ENCODE data around the gene PTPRO.

Gene PTPRO

GRCh38 chr12:15530361-15530760, 208.1 kb downstream of the PTPRO start:
- no peak overlapping the region for H3K27ac ChIP-seq (ENCODE audit: low read depth, low read length)
- H3K36me3 ChIP-seq (ENCODE audit: control insufficient read depth in 1 of 2, insufficient read depth in 2 of 2, low read length in 2 of 2) = no peaks in the 10 kb centered on the region
- H3K9ac ChIP-seq (ENCODE audit: low read depth in 1 of 2, low read length in 2 of 2) = no peak overlapping the region
- H3K4me1 ChIP-seq (ENCODE audit: control insufficient read depth in 1 of 2, insufficient read depth in 2 of 2, low read length in 2 of 2) = peaks cover 7 to 21% of the 10 kb centered on the region in 2 donors
- H3K9me3 ChIP-seq (ENCODE audit: control insufficient read depth in 1 of 2, low read length in 2 of 2) = peaks cover 0 to 3% of the 10 kb centered on the region in 2 donors
- no peak overlapping the region for H3K4me3 ChIP-seq (ENCODE audit: low read depth in 1 of 2, low read length in 2 of 2)
- peaks cover 0 to 5% of the 10 kb centered on the region in 2 donors for H3K27me3 ChIP-seq (ENCODE audit: control insufficient read depth in 1 of 2, insufficient read depth in 2 of 2, low read length in 2 of 2)

GRCh38 chr12:15532364-15532977, 210.2 kb downstream of the PTPRO start:
- Histone ChIP-seq H3K4me3 (ENCODE audit: low read depth in 1 of 2, low read length in 2 of 2) (no peak overlapping the region), H3K27me3 (ENCODE audit: control insufficient read depth in 1 of 2, insufficient read depth in 2 of 2, low read length in 2 of 2) (no peaks in the 10 kb centered on the region), H3K4me1 (ENCODE audit: control insufficient read depth in 1 of 2, insufficient read depth in 2 of 2, low read length in 2 of 2) (peaks cover 7 to 21% of the 10 kb centered on the region in 2 donors), H3K9me3 (ENCODE audit: control insufficient read depth in 1 of 2, low read length in 2 of 2) (peaks cover 0 to 3% of the 10 kb centered on the region in 2 donors), H3K9ac (ENCODE audit: low read depth in 1 of 2, low read length in 2 of 2) (no peak overlapping the region), H3K27ac (ENCODE audit: low read depth, low read length) (no peak overlapping the region), H3K36me3 (ENCODE audit: control insufficient read depth in 1 of 2, insufficient read depth in 2 of 2, low read length in 2 of 2) (no peaks in the 10 kb centered on the region)

- peaks cover 7 to 21% of the 10 kb centered on the region in 2 donors for H3K4me1 ChIP-seq (ENCODE audit: control insufficient read depth in 1 of 2, insufficient read depth in 2 of 2, low read length in 2 of 2)
- H3K9me3 ChIP-seq (ENCODE audit: control insufficient read depth in 1 of 2, low read length in 2 of 2) = no peaks in the 10 kb centered on the region
- H3K9ac ChIP-seq (ENCODE audit: low read depth in 1 of 2, low read length in 2 of 2) = no peak overlapping the region
- no peaks in the 10 kb centered on the region for H3K36me3 ChIP-seq (ENCODE audit: control insufficient read depth in 1 of 2, insufficient read depth in 2 of 2, low read length in 2 of 2)
- H3K27ac ChIP-seq (ENCODE audit: low read depth, low read length) = no peak overlapping the region
- peak overlapping the region in 1 of 2 donors; percentile 20 for H3K4me3 ChIP-seq (ENCODE audit: low read depth in 1 of 2, low read length in 2 of 2)
- H3K27me3 ChIP-seq (ENCODE audit: control insufficient read depth in 1 of 2, insufficient read depth in 2 of 2, low read length in 2 of 2) = no peaks in the 10 kb centered on the region
Measured at GRCh38 chr12:15534322-15534721, 212.0 kb downstream of the PTPRO start.

- H3K4me3 ChIP-seq (ENCODE audit: low read depth in 1 of 2, low read length in 2 of 2) = no peak overlapping the region
- no peak overlapping the region for H3K9ac ChIP-seq (ENCODE audit: low read depth in 1 of 2, low read length in 2 of 2)
- no peaks in the 10 kb centered on the region for H3K9me3 ChIP-seq (ENCODE audit: control insufficient read depth in 1 of 2, low read length in 2 of 2)
- H3K4me1 ChIP-seq (ENCODE audit: control insufficient read depth in 1 of 2, insufficient read depth in 2 of 2, low read length in 2 of 2) = peaks cover 7 to 21% of the 10 kb centered on the region in 2 donors
- no peak overlapping the region for H3K27ac ChIP-seq (ENCODE audit: low read depth, low read length)
- no peaks in the 10 kb centered on the region for H3K36me3 ChIP-seq (ENCODE audit: control insufficient read depth in 1 of 2, insufficient read depth in 2 of 2, low read length in 2 of 2)
- H3K27me3 ChIP-seq (ENCODE audit: control insufficient read depth in 1 of 2, insufficient read depth in 2 of 2, low read length in 2 of 2) = no peaks in the 10 kb centered on the region
Measured at GRCh38 chr12:15534874-15535273, 212.6 kb downstream of the PTPRO start.

- Histone ChIP-seq H3K27ac (ENCODE audit: low read depth, low read length) (no peak overlapping the region), H3K9me3 (ENCODE audit: control insufficient read depth in 1 of 2, low read length in 2 of 2) (no peaks in the 10 kb centered on the region), H3K36me3 (ENCODE audit: control insufficient read depth in 1 of 2, insufficient read depth in 2 of 2, low read length in 2 of 2) (no peaks in the 10 kb centered on the region), H3K4me3 (ENCODE audit: low read depth in 1 of 2, low read length in 2 of 2) (no peak overlapping the region), H3K9ac (ENCODE audit: low read depth in 1 of 2, low read length in 2 of 2) (no peak overlapping the region), H3K4me1 (ENCODE audit: control insufficient read depth in 1 of 2, insufficient read depth in 2 of 2, low read length in 2 of 2) (peaks cover 7 to 21% of the 10 kb centered on the region in 2 donors), H3K27me3 (ENCODE audit: control insufficient read depth in 1 of 2, insufficient read depth in 2 of 2, low read length in 2 of 2) (no peaks in the 10 kb centered on the region)
Measured at GRCh38 chr12:15535352-15535781, 213.1 kb downstream of the PTPRO start.

GRCh38 chr12:15536446-15536845, 214.1 kb downstream of the PTPRO start:
- no peaks in the 10 kb centered on the region for H3K36me3 ChIP-seq (ENCODE audit: control insufficient read depth in 1 of 2, insufficient read depth in 2 of 2, low read length in 2 of 2)
- H3K9ac ChIP-seq (ENCODE audit: low read depth in 1 of 2, low read length in 2 of 2) = no peak overlapping the region
- peaks cover 7 to 21% of the 10 kb centered on the region in 2 donors for H3K4me1 ChIP-seq (ENCODE audit: control insufficient read depth in 1 of 2, insufficient read depth in 2 of 2, low read length in 2 of 2)
- H3K27me3 ChIP-seq (ENCODE audit: control insufficient read depth in 1 of 2, insufficient read depth in 2 of 2, low read length in 2 of 2) = no peaks in the 10 kb centered on the region
- H3K9me3 ChIP-seq (ENCODE audit: control insufficient read depth in 1 of 2, low read length in 2 of 2) = no peaks in the 10 kb centered on the region
- H3K27ac ChIP-seq (ENCODE audit: low read depth, low read length) = no peak overlapping the region
- no peak overlapping the region for H3K4me3 ChIP-seq (ENCODE audit: low read depth in 1 of 2, low read length in 2 of 2)

GRCh38 chr12:15538881-15539280, 216.6 kb downstream of the PTPRO start:
- H3K9ac ChIP-seq (ENCODE audit: low read depth in 1 of 2, low read length in 2 of 2) = no peak overlapping the region
- no peaks in the 10 kb centered on the region for H3K36me3 ChIP-seq (ENCODE audit: control insufficient read depth in 1 of 2, insufficient read depth in 2 of 2, low read length in 2 of 2)
- H3K9me3 ChIP-seq (ENCODE audit: control insufficient read depth in 1 of 2, low read length in 2 of 2) = no peaks in the 10 kb centered on the region
- H3K4me3 ChIP-seq (ENCODE audit: low read depth in 1 of 2, low read length in 2 of 2) = no peak overlapping the region
- H3K4me1 ChIP-seq (ENCODE audit: control insufficient read depth in 1 of 2, insufficient read depth in 2 of 2, low read length in 2 of 2) = peaks cover 6 to 7% of the 10 kb centered on the region in 2 donors
- H3K27ac ChIP-seq (ENCODE audit: low read depth, low read length) = no peak overlapping the region
- H3K27me3 ChIP-seq (ENCODE audit: control insufficient read depth in 1 of 2, insufficient read depth in 2 of 2, low read length in 2 of 2) = no peaks in the 10 kb centered on the region

GRCh38 chr12:15540005-15540404, 217.7 kb downstream of the PTPRO start:
- Histone ChIP-seq H3K4me1 (ENCODE audit: control insufficient read depth in 1 of 2, insufficient read depth in 2 of 2, low read length in 2 of 2) (peaks cover under 1 to 4% of the 10 kb centered on the region in 2 donors), H3K9ac (ENCODE audit: low read depth in 1 of 2, low read length in 2 of 2) (no peak overlapping the region), H3K9me3 (ENCODE audit: control insufficient read depth in 1 of 2, low read length in 2 of 2) (no peaks in the 10 kb centered on the region), H3K27ac (ENCODE audit: low read depth, low read length) (no peak overlapping the region), H3K27me3 (ENCODE audit: control insufficient read depth in 1 of 2, insufficient read depth in 2 of 2, low read length in 2 of 2) (no peaks in the 10 kb centered on the region), H3K4me3 (ENCODE audit: low read depth in 1 of 2, low read length in 2 of 2) (no peak overlapping the region), H3K36me3 (ENCODE audit: control insufficient read depth in 1 of 2, insufficient read depth in 2 of 2, low read length in 2 of 2) (no peaks in the 10 kb centered on the region)

- H3K27ac ChIP-seq (ENCODE audit: low read depth, low read length) = no peak overlapping the region
Measured at GRCh38 chr12:15540469-15540872, 218.2 kb downstream of the PTPRO start.

GRCh38 chr12:15541996-15542631, 219.8 kb downstream of the PTPRO start:
- no peak overlapping the region for H3K4me3 ChIP-seq (ENCODE audit: low read depth in 1 of 2, low read length in 2 of 2)
- no peak overlapping the region for H3K27ac ChIP-seq (ENCODE audit: low read depth, low read length)
- no peaks in the 10 kb centered on the region for H3K27me3 ChIP-seq (ENCODE audit: control insufficient read depth in 1 of 2, insufficient read depth in 2 of 2, low read length in 2 of 2)
- peaks cover 4 to 6% of the 10 kb centered on the region in 2 donors for H3K4me1 ChIP-seq (ENCODE audit: control insufficient read depth in 1 of 2, insufficient read depth in 2 of 2, low read length in 2 of 2)
- no peaks in the 10 kb centered on the region for H3K36me3 ChIP-seq (ENCODE audit: control insufficient read depth in 1 of 2, insufficient read depth in 2 of 2, low read length in 2 of 2)
- H3K9ac ChIP-seq (ENCODE audit: low read depth in 1 of 2, low read length in 2 of 2) = no peak overlapping the region
- H3K9me3 ChIP-seq (ENCODE audit: control insufficient read depth in 1 of 2, low read length in 2 of 2) = no peaks in the 10 kb centered on the region

More at GRCh38 chr12:15540469-15540872, 218.2 kb downstream of the PTPRO start:
- Histone ChIP-seq H3K9ac (ENCODE audit: low read depth in 1 of 2, low read length in 2 of 2) (no peak overlapping the region), H3K9me3 (ENCODE audit: control insufficient read depth in 1 of 2, low read length in 2 of 2) (no peaks in the 10 kb centered on the region), H3K27me3 (ENCODE audit: control insufficient read depth in 1 of 2, insufficient read depth in 2 of 2, low read length in 2 of 2) (no peaks in the 10 kb centered on the region), H3K36me3 (ENCODE audit: control insufficient read depth in 1 of 2, insufficient read depth in 2 of 2, low read length in 2 of 2) (no peaks in the 10 kb centered on the region), H3K4me1 (ENCODE audit: control insufficient read depth in 1 of 2, insufficient read depth in 2 of 2, low read length in 2 of 2) (peaks cover 4 to 6% of the 10 kb centered on the region in 2 donors), H3K4me3 (ENCODE audit: low read depth in 1 of 2, low read length in 2 of 2) (no peak overlapping the region)

Measured in duodenal mucosa (tissue), 2 donors.